ENCODE results near the gene KY.

The KY gene

DNA sequence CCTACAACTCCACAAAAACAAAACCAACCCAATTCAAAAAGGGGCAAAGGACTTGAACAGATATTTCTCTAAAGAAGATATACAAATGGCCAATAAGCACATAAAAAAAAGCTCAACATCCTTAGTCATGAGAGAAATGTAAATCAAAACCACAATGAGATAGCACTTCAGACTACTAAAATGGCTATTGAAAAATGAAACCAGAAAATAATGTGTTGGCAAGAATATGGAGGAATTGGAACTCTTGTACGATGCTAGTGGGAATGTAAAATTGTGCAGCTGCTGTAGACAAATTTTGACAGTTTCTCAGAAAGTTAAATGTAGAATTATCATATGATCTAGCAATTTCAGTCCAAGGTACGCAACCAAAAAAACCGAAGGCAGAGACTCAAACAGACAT, 29.0 kb downstream of the KY start:
- H3K4me1 ChIP-seq (ENCODE audit: low read length): no peaks in the 10 kb centered on the region
- H3K4me3 ChIP-seq (ENCODE audit: low read length): no peak overlapping the region
- no peak overlapping the region for H3K27ac ChIP-seq (ENCODE audit: low read length)
- H2AFZ ChIP-seq (ENCODE audit: low read depth, low read length): no peak overlapping the region
- no peaks in the 10 kb centered on the region for H3K27me3 ChIP-seq (ENCODE audit: low read depth, low read length)
- TF ChIP-seq, protein P1, sequence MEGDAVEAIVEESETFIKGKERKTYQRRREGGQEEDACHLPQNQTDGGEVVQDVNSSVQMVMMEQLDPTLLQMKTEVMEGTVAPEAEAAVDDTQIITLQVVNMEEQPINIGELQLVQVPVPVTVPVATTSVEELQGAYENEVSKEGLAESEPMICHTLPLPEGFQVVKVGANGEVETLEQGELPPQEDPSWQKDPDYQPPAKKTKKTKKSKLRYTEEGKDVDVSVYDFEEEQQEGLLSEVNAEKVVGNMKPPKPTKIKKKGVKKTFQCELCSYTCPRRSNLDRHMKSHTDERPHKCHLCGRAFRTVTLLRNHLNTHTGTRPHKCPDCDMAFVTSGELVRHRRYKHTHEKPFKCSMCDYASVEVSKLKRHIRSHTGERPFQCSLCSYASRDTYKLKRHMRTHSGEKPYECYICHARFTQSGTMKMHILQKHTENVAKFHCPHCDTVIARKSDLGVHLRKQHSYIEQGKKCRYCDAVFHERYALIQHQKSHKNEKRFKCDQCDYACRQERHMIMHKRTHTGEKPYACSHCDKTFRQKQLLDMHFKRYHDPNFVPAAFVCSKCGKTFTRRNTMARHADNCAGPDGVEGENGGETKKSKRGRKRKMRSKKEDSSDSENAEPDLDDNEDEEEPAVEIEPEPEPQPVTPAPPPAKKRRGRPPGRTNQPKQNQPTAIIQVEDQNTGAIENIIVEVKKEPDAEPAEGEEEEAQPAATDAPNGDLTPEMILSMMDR (IDR thresholded peaks at IDR 0.05; ENCODE audit: low read depth, low read length): no peak
- TF ChIP-seq EZH2phosphoT487 (IDR thresholded peaks at IDR 0.05; ENCODE audit: low read depth): no peak
- H3K79me2 ChIP-seq (ENCODE audit: low read length): no peaks in the 10 kb centered on the region
- no peak overlapping the region for H3K9ac ChIP-seq (ENCODE audit: low read length)
- H3K4me2 ChIP-seq (ENCODE audit: low read length): no peak overlapping the region
- no peaks in the 10 kb centered on the region for H4K20me1 ChIP-seq (ENCODE audit: insufficient read depth, low read length)
- no peaks in the 10 kb centered on the region for H3K9me3 ChIP-seq (ENCODE audit: insufficient read depth, low read length)
- no peaks in the 10 kb centered on the region for H3K36me3 ChIP-seq (replicated peaks; ENCODE audit: low read depth, low read length)

DNA sequence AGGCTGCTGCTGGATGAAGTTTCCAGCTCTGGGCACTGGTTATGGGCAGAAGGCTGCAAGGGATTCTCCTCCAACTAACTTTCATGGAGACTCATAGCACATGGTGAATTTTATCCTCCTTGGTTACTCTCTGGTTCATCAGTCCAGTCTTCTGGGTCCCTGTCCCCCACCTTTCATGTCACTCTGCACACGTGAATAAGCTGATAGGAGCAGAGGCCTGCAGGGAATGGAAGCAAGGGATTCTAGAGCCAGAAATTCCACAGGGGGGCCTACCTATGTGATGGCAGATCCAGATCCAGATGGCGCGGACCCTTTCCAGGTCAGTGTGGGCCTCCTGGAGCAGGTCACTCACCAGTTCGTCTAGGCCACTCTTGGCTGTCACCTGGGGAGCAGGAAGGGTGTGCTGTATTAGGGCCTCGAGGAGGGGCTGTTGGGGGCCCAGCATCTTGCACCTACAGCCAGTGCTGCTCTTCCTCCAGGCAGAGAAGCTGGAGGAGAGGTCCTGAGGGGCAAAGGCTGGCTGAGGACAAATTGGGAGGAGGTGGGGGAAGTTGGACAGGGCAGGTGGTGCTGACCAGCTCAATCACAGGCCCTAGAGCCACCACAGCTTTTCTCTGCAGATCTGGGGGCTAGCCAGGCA, 30.2 kb downstream of the KY start:
- H3K4me2 ChIP-seq (ENCODE audit: low read length): no peak overlapping the region
- H3K79me2 ChIP-seq (ENCODE audit: low read length): no peaks in the 10 kb centered on the region
- no peaks in the 10 kb centered on the region for H3K9me3 ChIP-seq (ENCODE audit: insufficient read depth, low read length)
- H3K27ac ChIP-seq (ENCODE audit: low read length): no peak overlapping the region
- H3K4me1 ChIP-seq (ENCODE audit: low read length): no peaks in the 10 kb centered on the region
- no peak overlapping the region for H3K4me3 ChIP-seq (ENCODE audit: low read length)
- H4K20me1 ChIP-seq (ENCODE audit: insufficient read depth, low read length): no peaks in the 10 kb centered on the region
- no peaks in the 10 kb centered on the region for H3K36me3 ChIP-seq (replicated peaks; ENCODE audit: low read depth, low read length)
- TF ChIP-seq, protein P1 (IDR thresholded peaks at IDR 0.05; ENCODE audit: low read depth, low read length): no peak
- no peak for TF ChIP-seq EZH2phosphoT487 (IDR thresholded peaks at IDR 0.05; ENCODE audit: low read depth)
- no peak overlapping the region for H3K9ac ChIP-seq (ENCODE audit: low read length)
- H3K27me3 ChIP-seq (ENCODE audit: low read depth, low read length): no peaks in the 10 kb centered on the region
- no peak overlapping the region for H2AFZ ChIP-seq (ENCODE audit: low read depth, low read length)

DNA sequence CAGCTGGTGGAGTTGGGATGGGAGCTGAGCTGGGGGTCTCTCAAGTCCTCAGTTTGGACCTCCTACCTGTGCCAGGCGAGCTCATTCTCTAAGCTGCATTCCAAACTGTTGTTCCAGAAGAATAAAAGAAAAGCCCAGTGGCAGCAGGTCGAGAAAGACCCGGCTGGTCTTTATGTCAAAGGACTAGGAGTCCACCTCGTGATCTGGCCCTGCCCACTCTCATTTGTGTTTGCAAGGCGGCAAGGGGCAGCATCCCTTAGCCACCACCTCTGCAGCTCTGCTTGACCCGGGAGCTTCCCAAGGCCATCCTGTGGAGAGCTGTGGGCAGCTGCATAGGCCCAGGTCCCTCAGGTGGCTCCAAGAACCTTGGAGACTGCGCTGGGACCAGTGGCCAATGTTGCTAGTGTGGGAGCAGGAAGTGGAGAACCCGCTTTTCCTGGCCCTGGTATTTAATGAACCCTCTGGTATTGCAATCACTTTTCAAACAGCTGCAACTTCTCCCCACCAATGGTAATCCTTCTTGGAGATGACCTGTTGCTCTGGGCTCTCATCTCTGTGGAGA, 30.9 kb downstream of the KY start:
- H3K4me1 ChIP-seq (ENCODE audit: low read length): no peaks in the 10 kb centered on the region
- H3K79me2 ChIP-seq (ENCODE audit: low read length): no peaks in the 10 kb centered on the region
- H4K20me1 ChIP-seq (ENCODE audit: insufficient read depth, low read length): no peaks in the 10 kb centered on the region
- H3K9me3 ChIP-seq (ENCODE audit: insufficient read depth, low read length): no peaks in the 10 kb centered on the region
- H3K4me2 ChIP-seq (ENCODE audit: low read length): no peak overlapping the region
- TF ChIP-seq EZH2phosphoT487 (IDR thresholded peaks at IDR 0.05; ENCODE audit: low read depth): no peak
- TF ChIP-seq, protein P1 (IDR thresholded peaks at IDR 0.05; ENCODE audit: low read depth, low read length): no peak
- H3K27ac ChIP-seq (ENCODE audit: low read length): no peak overlapping the region
- no peak overlapping the region for H3K4me3 ChIP-seq (ENCODE audit: low read length)
- H3K27me3 ChIP-seq (ENCODE audit: low read depth, low read length): no peaks in the 10 kb centered on the region
- no peak overlapping the region for H3K9ac ChIP-seq (ENCODE audit: low read length)
- H3K36me3 ChIP-seq (replicated peaks; ENCODE audit: low read depth, low read length): no peaks in the 10 kb centered on the region
- no peak overlapping the region for H2AFZ ChIP-seq (ENCODE audit: low read depth, low read length)

DNA sequence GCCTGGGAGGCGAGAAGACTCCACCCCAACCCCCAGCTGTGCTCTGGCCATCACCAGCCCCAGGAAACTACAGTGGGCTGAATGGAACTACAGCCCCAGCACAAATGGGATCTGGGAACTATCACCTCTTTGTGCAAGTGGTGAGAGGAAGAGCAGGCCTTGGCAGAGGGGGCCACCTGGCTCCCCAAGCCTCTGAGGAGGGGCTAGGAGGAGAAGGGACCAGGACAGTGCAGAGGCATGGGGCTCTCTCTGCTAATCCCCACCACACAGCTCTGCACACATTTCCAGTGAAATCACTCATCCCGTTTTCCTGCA, 31.6 kb downstream of the KY start:
- Histone ChIP-seq H3K4me3 (ENCODE audit: low read length) (no peak overlapping the region), H3K9me3 (ENCODE audit: insufficient read depth, low read length) (no peaks in the 10 kb centered on the region), H3K36me3 (replicated peaks; ENCODE audit: low read depth, low read length) (no peaks in the 10 kb centered on the region), H4K20me1 (ENCODE audit: insufficient read depth, low read length) (no peaks in the 10 kb centered on the region), H3K79me2 (ENCODE audit: low read length) (no peaks in the 10 kb centered on the region), H3K9ac (ENCODE audit: low read length) (no peak overlapping the region), H3K4me2 (ENCODE audit: low read length) (no peak overlapping the region), H3K27me3 (ENCODE audit: low read depth, low read length) (no peaks in the 10 kb centered on the region), H3K27ac (ENCODE audit: low read length) (no peak overlapping the region), H3K4me1 (ENCODE audit: low read length) (no peaks in the 10 kb centered on the region), H2AFZ (ENCODE audit: low read depth, low read length) (no peak overlapping the region)
- no peak for TF ChIP-seq EZH2phosphoT487 (IDR thresholded peaks at IDR 0.05; ENCODE audit: low read depth)

All from OCI-LY3 (cell line).